SW480 (cell line): Measurements from ENCODE around the gene ERFE.

Source experiments
- DNase-seq: peaks from one replicate; pipeline ENCODE4 v3.0.0-alpha.2; 2016; ENCODE audit warnings: low spot score

ERFE gene

GRCh38 chr2:238216651-238217184 is 57.9 kb downstream of the ERFE start:
- DNase-seq: no peak
